Neural progenitor cell (in vitro differentiated cells): ENCODE measurements around the gene CADM1.
"Not testable (repeated sequence)": the region's sequence is repeated elsewhere in the genome, so short reads cannot be mapped to it uniquely, and the experiment has no call there.

Experiments used
- EZH2 ChIP-seq: fragments of 200-600 bp; sonication (generic); IDR thresholded peaks from 2 replicates; pipeline ENCODE4 v1.6.1; 2017; ENCODE audit warnings: antibody characterized with exemption, mild to moderate bottlenecking, moderate library complexity
- TF ChIP-seq, protein P1 (sequence below): fragments of 200-600 bp; sonication (generic); IDR thresholded peaks from 2 replicates; pipeline ENCODE4 v1.5.1; 2017; ENCODE audit warnings: antibody characterized with exemption, mild to moderate bottlenecking

DNA sequence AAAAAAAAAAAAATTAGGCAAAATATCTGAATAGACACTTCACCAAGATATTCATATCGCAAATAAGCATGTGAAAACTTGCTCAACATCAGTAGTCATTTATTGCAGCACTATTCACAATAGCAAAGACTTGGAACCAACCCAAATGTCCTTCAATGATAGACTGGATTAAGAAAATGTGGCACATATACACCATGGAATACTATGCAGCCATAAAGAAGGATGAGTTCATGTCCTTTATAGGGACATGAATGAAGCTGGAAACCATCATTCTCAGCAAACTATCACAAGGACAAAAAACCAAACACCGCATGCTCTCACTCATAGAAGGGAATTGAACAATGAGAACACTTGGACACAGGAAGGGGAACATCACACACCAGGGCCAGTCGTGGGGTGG, 29.9 kb downstream of the CADM1 start:
- TF ChIP-seq, protein P1, sequence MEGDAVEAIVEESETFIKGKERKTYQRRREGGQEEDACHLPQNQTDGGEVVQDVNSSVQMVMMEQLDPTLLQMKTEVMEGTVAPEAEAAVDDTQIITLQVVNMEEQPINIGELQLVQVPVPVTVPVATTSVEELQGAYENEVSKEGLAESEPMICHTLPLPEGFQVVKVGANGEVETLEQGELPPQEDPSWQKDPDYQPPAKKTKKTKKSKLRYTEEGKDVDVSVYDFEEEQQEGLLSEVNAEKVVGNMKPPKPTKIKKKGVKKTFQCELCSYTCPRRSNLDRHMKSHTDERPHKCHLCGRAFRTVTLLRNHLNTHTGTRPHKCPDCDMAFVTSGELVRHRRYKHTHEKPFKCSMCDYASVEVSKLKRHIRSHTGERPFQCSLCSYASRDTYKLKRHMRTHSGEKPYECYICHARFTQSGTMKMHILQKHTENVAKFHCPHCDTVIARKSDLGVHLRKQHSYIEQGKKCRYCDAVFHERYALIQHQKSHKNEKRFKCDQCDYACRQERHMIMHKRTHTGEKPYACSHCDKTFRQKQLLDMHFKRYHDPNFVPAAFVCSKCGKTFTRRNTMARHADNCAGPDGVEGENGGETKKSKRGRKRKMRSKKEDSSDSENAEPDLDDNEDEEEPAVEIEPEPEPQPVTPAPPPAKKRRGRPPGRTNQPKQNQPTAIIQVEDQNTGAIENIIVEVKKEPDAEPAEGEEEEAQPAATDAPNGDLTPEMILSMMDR = not testable (repeated sequence)
- not testable (repeated sequence) for TF ChIP-seq EZH2
